Hepatocyte (in vitro differentiated cells): ENCODE data around the gene ARL4A. TPM values are rescaled to one million over a fixed set of nuclear protein-coding genes. Genes with fewer than 3 reads are reported as not detected.

ENCODE experiments used
- DNase-seq: peaks from one replicate; pipeline ENCODE4 v3.0.0-alpha.2; 2016; ENCODE audit warnings: low spot score
- H2AFZ ChIP-seq: fragments of 200-600 bp; sonication (generic); 2 replicates; pipeline ENCODE4 v1.6.0; 2016; ENCODE audit warnings: antibody characterized with exemption, mild to moderate bottlenecking
- H3K27ac ChIP-seq: fragments of 200-600 bp; sonication (generic); 2 replicates; pipeline ENCODE4 v1.5.1; 2016; ENCODE audit warnings: mild to moderate bottlenecking
- H3K27me3 ChIP-seq: fragments of 200-600 bp; sonication (generic); 2 replicates; pipeline ENCODE4 v1.6.1; 2016
- H3K36me3 ChIP-seq: fragments of 200-600 bp; sonication (generic); replicated peaks from 2 replicates; pipeline ENCODE4 v1.5.1; 2016; ENCODE audit warnings: low read depth; ENCODE audit not compliant: insufficient read depth
- H3K4me1 ChIP-seq: fragments of 200-600 bp; sonication (generic); 2 replicates; pipeline ENCODE4 v1.5.1; 2016; ENCODE audit warnings: mild to moderate bottlenecking, moderate library complexity; ENCODE audit not compliant: insufficient read depth
- H3K4me2 ChIP-seq: fragments of 200-600 bp; sonication (generic); 2 replicates; pipeline ENCODE4 v1.6.0; 2016
- H3K4me3 ChIP-seq: fragments of 200-600 bp; sonication (generic); 2 replicates; pipeline ENCODE4 v1.5.1; 2016; ENCODE audit warnings: mild to moderate bottlenecking
- H3K79me2 ChIP-seq: fragments of 200-600 bp; sonication (generic); 2 replicates; pipeline ENCODE4 v1.6.0; 2017; ENCODE audit warnings: mild to moderate bottlenecking
- H3K9me2 ChIP-seq: fragments of 200-600 bp; sonication (generic); replicated peaks from 2 replicates; pipeline ENCODE4 v1.6.0; 2017; ENCODE audit warnings: mild to moderate bottlenecking; ENCODE audit not compliant: insufficient read depth
- H3K9me3 ChIP-seq: fragments of 200-600 bp; sonication (generic); 2 replicates; pipeline ENCODE4 v1.5.1; 2016; ENCODE audit warnings: low read depth, mild to moderate bottlenecking
- H4K20me1 ChIP-seq: fragments of 200-600 bp; sonication (generic); 2 replicates; pipeline ENCODE4 v1.6.0; 2016; ENCODE audit warnings: mild to moderate bottlenecking; ENCODE audit not compliant: insufficient read depth, poor library complexity, severe bottlenecking
- CTCF ChIP-seq: fragments of 200-600 bp; sonication (generic); IDR thresholded peaks from 2 replicates; pipeline ENCODE4 v1.5.1; 2016; ENCODE audit warnings: antibody characterized with exemption, mild to moderate bottlenecking; ENCODE audit not compliant: poor library complexity
- EZH2 ChIP-seq: fragments of 200-600 bp; sonication (generic); IDR thresholded peaks from 2 replicates; pipeline ENCODE4 v1.6.1; 2016; ENCODE audit warnings: antibody characterized with exemption, mild to moderate bottlenecking, borderline replicate concordance
- EZH2phosphoT487 ChIP-seq: fragments of 200-600 bp; sonication (generic); IDR thresholded peaks from one replicate; pipeline ENCODE4 v1.6.1; 2018; ENCODE audit warnings: antibody characterized with exemption, mild to moderate bottlenecking, low read depth, moderate library complexity; ENCODE audit not compliant: unreplicated experiment, severe bottlenecking
- WGBS: methylation state at CpG from one replicate; pipeline ENCODE4 v1.1.6; 2016; ENCODE audit warnings: low lambda C conversion rate; ENCODE audit errors: missing lambda C conversion rate; 5-methylcytosine and 5-hydroxymethylcytosine counted together
- polyA plus RNA-seq: library from polyadenylated mRNA; unstranded; fragments of >200 nt; fragmentation: Nextera tagmentation; extraction: Ambion mirVana; gene quantifications from 2 replicates; pipeline ENCODE4 v1.2.1, GENCODE V29; 2016
- total RNA-seq: library from RNA; depleted of rRNA; stranded (reverse); fragments of >200 nt; gene quantifications from 2 replicates; pipeline ENCODE4 v1.2.3, GENCODE V29; 2014

Gene ARL4A
- 64.0 and 66.7 TPM in 2 replicates for total RNA-seq
- 59.3 and 60.3 TPM in 2 replicates for polyA plus RNA-seq

DNA sequence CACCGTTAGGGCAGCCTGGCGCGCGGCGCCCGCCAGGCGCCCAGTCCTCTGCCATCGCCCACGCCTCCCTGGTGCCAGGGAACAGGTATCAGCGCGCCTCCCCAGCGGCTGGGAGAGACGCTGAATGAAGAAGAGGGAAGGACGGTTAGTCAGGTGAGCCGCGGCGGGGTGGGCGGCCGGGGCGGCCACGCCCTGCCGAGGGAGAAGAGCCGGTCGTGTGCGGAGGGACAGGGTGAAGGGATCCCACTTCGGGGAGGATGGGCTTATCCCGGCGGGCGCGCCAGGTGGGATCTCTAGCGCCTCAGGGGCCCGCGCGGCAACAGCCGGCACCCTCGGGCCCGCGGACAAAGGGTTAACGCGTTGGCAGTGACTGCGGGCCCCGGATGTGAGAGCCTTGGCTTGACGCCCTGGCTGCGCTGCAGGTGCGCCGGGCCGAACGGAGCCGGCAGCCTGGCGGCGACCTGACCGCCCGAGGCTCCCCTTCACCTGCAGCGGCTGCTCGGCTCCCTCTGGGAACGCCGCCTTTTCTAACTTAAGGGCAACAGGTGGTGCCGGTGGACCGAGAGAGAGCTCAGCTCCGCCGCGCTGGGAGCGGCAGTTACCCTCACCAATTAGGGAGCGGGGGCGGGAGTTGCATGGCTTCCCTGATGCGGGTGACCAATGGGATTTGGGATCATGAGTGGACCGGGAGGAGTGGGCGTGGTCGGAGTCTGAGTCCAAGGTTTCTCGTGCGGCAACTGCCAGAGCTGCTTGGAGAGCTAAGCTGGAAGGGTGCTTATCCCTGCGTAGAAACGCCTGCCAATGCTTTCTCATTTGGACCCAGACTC lies at the start of gene ARL4A:
TSS of gene ARL4A (plus strand) at position 743 of the 827 bp plus-strand sequence. CDS start 622 bp downstream, outside the sequence.
- Histone ChIP-seq H3K4me2 (peak within 1 kb of the TSS; percentile 83), H3K4me3 (peak within 1 kb of the TSS; percentile 72), H2AFZ (peak within 1 kb of the TSS; percentile 88), H3K9me3 (no peaks in the 10 kb centered on the region), H3K79me2 (peaks cover 42% of the 10 kb centered on the region), H3K27me3 (no peaks in the 10 kb centered on the region), H4K20me1 (peaks cover 16% of the 10 kb centered on the region), H3K27ac (peak within 1 kb of the TSS; percentile 92), H3K4me1 (no peaks in the 10 kb centered on the region), H3K9me2 (no peaks in the 10 kb centered on the region), H3K36me3 (no peaks in the 10 kb centered on the region)
- TF ChIP-seq CTCF (peak; percentile 76), EZH2 (no peak), EZH2phosphoT487 (no peak)
- DNase-seq = peak; percentile 100
- WGBS = 1% methylated on average over 47 of the region's 73 CpGs

GRCh38 chr7:12637819-12638592 lies 49.4 kb upstream of the ARL4A start:
- Histone ChIP-seq H3K9me3 (no peaks in the 10 kb centered on the region), H3K4me3 (no peak overlapping the region), H3K4me1 (no peaks in the 10 kb centered on the region), H3K27me3 (no peaks in the 10 kb centered on the region), H3K36me3 (no peaks in the 10 kb centered on the region), H4K20me1 (no peaks in the 10 kb centered on the region), H2AFZ (no peak overlapping the region), H3K9me2 (no peaks in the 10 kb centered on the region), H3K4me2 (peak overlapping the region; percentile 31), H3K79me2 (no peaks in the 10 kb centered on the region), H3K27ac (no peak overlapping the region)
- DNase-seq = no peak
- TF ChIP-seq CTCF (no peak), EZH2 (no peak), EZH2phosphoT487 (no peak)
- 56% methylated on average over 4 of the region's 4 CpGs for WGBS

DNA sequence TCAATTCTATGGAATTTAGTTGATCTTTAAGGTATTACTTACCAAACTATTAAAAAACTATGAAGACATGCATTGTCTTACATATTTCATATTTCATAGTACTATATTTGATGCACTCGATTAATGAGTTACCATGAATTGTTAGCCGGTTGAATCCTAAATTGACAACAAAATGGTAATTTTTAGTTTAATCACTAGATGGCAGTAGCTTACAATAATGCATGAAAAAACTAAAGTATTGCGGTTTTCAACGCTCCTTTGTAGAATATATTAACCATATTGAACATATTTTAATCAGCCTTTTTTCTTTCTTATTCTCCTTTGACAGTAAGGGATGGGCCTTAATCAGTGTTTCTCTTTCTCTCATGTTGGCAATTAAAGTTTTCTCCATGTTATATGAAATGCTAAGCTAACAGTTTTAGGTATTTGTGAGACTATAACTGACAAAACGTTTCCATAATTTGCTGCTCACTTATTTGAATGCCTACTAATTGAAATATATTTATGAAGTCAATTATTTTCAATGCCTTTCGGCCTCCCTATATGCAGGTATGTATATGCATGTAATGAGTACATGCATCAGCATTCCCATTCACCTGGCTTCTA lies 48.5 kb upstream of the ARL4A start:
- Histone ChIP-seq H4K20me1 (no peaks in the 10 kb centered on the region), H3K27ac (no peak overlapping the region), H3K9me2 (no peaks in the 10 kb centered on the region), H3K36me3 (no peaks in the 10 kb centered on the region), H2AFZ (no peak overlapping the region), H3K9me3 (no peaks in the 10 kb centered on the region), H3K79me2 (no peaks in the 10 kb centered on the region), H3K4me1 (no peaks in the 10 kb centered on the region), H3K4me2 (no peak overlapping the region), H3K27me3 (no peaks in the 10 kb centered on the region), H3K4me3 (no peak overlapping the region)
- peak; percentile 34 for DNase-seq
- WGBS = 34% methylated on average over 6 of the region's 6 CpGs
- TF ChIP-seq CTCF = peak; percentile 73
- no peak for TF ChIP-seq EZH2
- TF ChIP-seq EZH2phosphoT487 = no peak
